Measurements from ENCODE around the gene RASGEF1B.

Gene RASGEF1B

GRCh38 chr4:81395239-81395638 lies 76.5 kb downstream of the RASGEF1B start:
- DNase-seq (ENCODE audit: low read depth) = no peak

DNA sequence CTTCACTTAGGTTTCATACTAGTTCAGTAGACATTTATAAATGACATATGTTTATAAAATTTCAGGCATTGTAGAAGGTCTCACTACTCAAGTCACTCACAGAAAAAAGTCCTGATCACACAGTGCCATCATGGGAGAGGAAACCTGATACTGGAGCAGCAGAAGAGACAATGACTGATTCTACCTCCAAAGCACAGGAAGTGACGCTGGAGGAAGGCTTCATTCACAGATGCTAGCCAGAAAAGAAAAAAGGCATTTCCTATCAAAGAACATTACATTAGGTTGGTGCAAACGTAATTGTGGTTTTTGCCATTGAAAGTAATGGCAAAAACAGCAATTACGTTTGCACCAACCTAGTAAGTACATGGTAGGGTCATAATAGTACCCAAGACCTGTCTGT lies 79.5 kb downstream of the RASGEF1B start:
- DNase-seq (ENCODE audit: low read depth) = no peak

DNA sequence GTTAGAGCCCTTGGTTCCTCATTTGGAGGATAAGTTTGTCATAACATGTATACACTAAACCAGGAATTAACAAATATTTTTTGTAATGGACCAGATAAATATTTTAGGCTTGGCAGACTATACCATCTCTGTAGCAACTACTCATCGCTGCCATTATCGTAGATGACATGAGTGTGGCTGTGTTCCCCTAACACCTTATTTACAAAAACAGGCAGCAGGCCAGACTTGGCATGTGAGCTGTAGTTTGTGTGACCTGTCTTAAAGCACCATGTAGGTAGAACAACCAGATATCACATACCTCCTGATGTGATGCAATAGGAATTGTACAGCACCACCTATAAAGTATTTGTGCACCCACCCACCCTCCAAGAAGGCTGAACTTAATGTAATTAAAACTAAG lies 82.0 kb downstream of the RASGEF1B start:
- DNase-seq (ENCODE audit: low read depth) = no peak

- DNase-seq (ENCODE audit: low read depth) = no peak
These were observed 91.3 kb downstream of the RASGEF1B start for GRCh38 chr4:81380437-81380836.

- no peak for DNase-seq (ENCODE audit: low read depth)
These were observed 93.3 kb downstream of the RASGEF1B start for GRCh38 chr4:81378386-81378785.

GRCh38 chr4:81377191-81377590 lies 94.5 kb downstream of the RASGEF1B start:
- no peak for DNase-seq (ENCODE audit: low read depth)

DNA sequence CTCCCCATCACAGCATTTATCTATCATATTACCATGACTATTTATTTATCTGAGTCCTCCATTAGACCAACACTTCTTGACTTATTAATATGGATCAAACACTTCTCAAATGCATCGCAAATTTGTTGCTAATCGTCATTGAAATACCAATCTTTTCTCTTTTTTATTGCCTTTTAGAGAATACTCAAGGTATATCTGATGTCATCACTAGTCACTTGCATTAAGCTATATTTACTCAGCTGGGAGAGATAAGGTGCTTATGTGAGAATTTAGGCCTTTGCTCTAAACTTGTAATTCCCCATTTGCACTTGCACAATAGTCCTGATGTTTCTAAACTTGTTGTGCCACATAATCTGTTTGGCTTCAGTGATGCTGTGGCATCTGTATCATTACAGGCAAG lies 95.0 kb downstream of the RASGEF1B start:
- no peak for DNase-seq (ENCODE audit: low read depth)
